Neural cell (in vitro differentiated cells): Measurements from ENCODE around the gene FMO2. TPM values are rescaled to one million over a fixed set of nuclear protein-coding genes. Genes with fewer than 3 reads are reported as not detected.

ENCODE experiments used
- H2AFZ ChIP-seq: fragments of 200-600, 300-800 bp; sonication (generic), shearing (Covaris generic); 2 replicates; pipeline ENCODE4 v1.6.0; 2014; ENCODE audit warnings: low read depth, mild to moderate bottlenecking, antibody characterized with exemption, low read length, moderate library complexity
- H3F3A ChIP-seq: fragments of 200-600 bp; shearing (Covaris generic); 2 replicates; pipeline ENCODE4 v1.6.1; 2016; ENCODE audit warnings: mild to moderate bottlenecking, moderate library complexity, mixed read lengths, antibody characterized with exemption, low read length; ENCODE audit not compliant: insufficient read depth, poor library complexity, severe bottlenecking
- H3K27ac ChIP-seq: fragments of 200-600, 300-800 bp; sonication (generic), shearing (Covaris generic); 2 replicates; pipeline ENCODE4 v1.5.1; 2014; ENCODE audit warnings: mild to moderate bottlenecking, low read length, moderate library complexity
- H3K27me3 ChIP-seq: fragments of 300-800, 200-600 bp; sonication (generic), shearing (Covaris generic); 2 replicates; pipeline ENCODE4 v1.6.0; 2014; ENCODE audit warnings: mild to moderate bottlenecking, low read depth, low read length, moderate library complexity; ENCODE audit not compliant: insufficient read depth
- H3K36me3 ChIP-seq: fragments of 300-800, 200-600 bp; sonication (generic), shearing (Covaris generic); 2 replicates; pipeline ENCODE4 v1.5.1; 2014; ENCODE audit warnings: mild to moderate bottlenecking, antibody characterized with exemption, low read length, moderate library complexity; ENCODE audit not compliant: insufficient read depth
- H3K4me2 ChIP-seq: fragments of 300-800, 200-600 bp; sonication (generic), shearing (Covaris generic); 2 replicates; pipeline ENCODE4 v1.6.0; 2014; ENCODE audit warnings: mild to moderate bottlenecking, low read length
- H3K4me3 ChIP-seq: fragments of 300-800, 200-600 bp; sonication (generic), shearing (Covaris generic); 2 replicates; pipeline ENCODE4 v1.5.1; 2014; ENCODE audit warnings: mild to moderate bottlenecking, low read length, moderate library complexity
- H3K79me2 ChIP-seq: fragments of 200-600 bp; shearing (Covaris generic); replicated peaks from 2 replicates; pipeline ENCODE4 v1.6.0; 2014; ENCODE audit warnings: mild to moderate bottlenecking, low read length, moderate library complexity; ENCODE audit not compliant: insufficient read depth
- H3K9ac ChIP-seq: fragments of 300-800, 200-600 bp; sonication (generic), shearing (Covaris generic); 2 replicates; pipeline ENCODE4 v1.6.1; 2016; ENCODE audit warnings: mild to moderate bottlenecking, low read length, mixed read lengths
- H3K9me2 ChIP-seq: fragments of 200-600 bp; shearing (Covaris generic); 2 replicates; pipeline ENCODE4 v1.6.1; 2016; ENCODE audit warnings: mild to moderate bottlenecking, low read length, mixed read lengths; ENCODE audit not compliant: insufficient read depth
- H3K9me3 ChIP-seq: fragments of 200-600, 300-800 bp; sonication (generic), shearing (Covaris generic); 2 replicates; pipeline ENCODE4 v1.6.1; 2016; ENCODE audit warnings: mild to moderate bottlenecking, mixed run types, low read length, moderate library complexity, mixed read lengths
- H4K20me1 ChIP-seq: fragments of 200-600 bp; shearing (Covaris generic); 2 replicates; pipeline ENCODE4 v1.6.1; 2016; ENCODE audit warnings: mild to moderate bottlenecking, mixed run types; ENCODE audit not compliant: insufficient read depth
- EP300 ChIP-seq: fragments of 450-650 bp; conservative IDR thresholded peaks from 2 replicates; pipeline ENCODE4 v1.6.1; 2014; ENCODE audit warnings: antibody characterized with exemption, mild to moderate bottlenecking, moderate library complexity; ENCODE audit not compliant: poor library complexity, severe bottlenecking
- EZH2 ChIP-seq: fragments of 200-600, 300-800 bp; shearing (Covaris generic), sonication (generic); IDR thresholded peaks from 2 replicates; pipeline ENCODE4 v1.6.1; 2014; ENCODE audit warnings: antibody characterized with exemption, low read length, borderline replicate concordance, mild to moderate bottlenecking; ENCODE audit not compliant: insufficient read depth, poor library complexity, severe bottlenecking
- MXI1 ChIP-seq: fragments of 450-650 bp; conservative IDR thresholded peaks from 2 replicates; pipeline ENCODE4 v1.6.1; 2014; ENCODE audit warnings: antibody characterized with exemption, mild to moderate bottlenecking; ENCODE audit not compliant: poor library complexity, severe bottlenecking
- POLR2AphosphoS5 ChIP-seq: IDR thresholded peaks from 2 replicates; pipeline ENCODE4 v1.6.1; 2012
- RAD21 ChIP-seq: fragments of 450-650 bp; conservative IDR thresholded peaks from 2 replicates; pipeline ENCODE4 v1.6.1; 2014; ENCODE audit warnings: antibody characterized with exemption, mild to moderate bottlenecking, moderate library complexity
- SMC3 ChIP-seq: fragments of 450-650 bp; conservative IDR thresholded peaks from 2 replicates; pipeline ENCODE4 v1.6.1; 2014; ENCODE audit warnings: antibody characterized with exemption, mild to moderate bottlenecking, moderate library complexity; ENCODE audit not compliant: poor library complexity
- TAF1 ChIP-seq: IDR thresholded peaks from 2 replicates; pipeline ENCODE4 v1.6.1; 2012; ENCODE audit warnings: low read depth
- polyA plus RNA-seq: library from polyadenylated mRNA; depleted of rRNA; stranded (reverse); fragments of >200 nt; gene quantifications from 2 replicates; pipeline ENCODE4 v1.2.3, GENCODE V29; 2014
- TF ChIP-seq, protein P1 (sequence below): fragments of 450-650 bp; IDR thresholded peaks from 2 replicates; pipeline ENCODE4 v1.5.1; 2014; ENCODE audit warnings: antibody characterized with exemption, mild to moderate bottlenecking, moderate library complexity; ENCODE audit not compliant: poor library complexity, severe bottlenecking
- TF ChIP-seq, protein P2 (sequence below): IDR thresholded peaks from 2 replicates; pipeline ENCODE4 v1.6.1; 2012; ENCODE audit warnings: borderline replicate concordance

The FMO2 gene
- polyA plus RNA-seq, 1 donor from 2014 or later, result not detected

DNA sequence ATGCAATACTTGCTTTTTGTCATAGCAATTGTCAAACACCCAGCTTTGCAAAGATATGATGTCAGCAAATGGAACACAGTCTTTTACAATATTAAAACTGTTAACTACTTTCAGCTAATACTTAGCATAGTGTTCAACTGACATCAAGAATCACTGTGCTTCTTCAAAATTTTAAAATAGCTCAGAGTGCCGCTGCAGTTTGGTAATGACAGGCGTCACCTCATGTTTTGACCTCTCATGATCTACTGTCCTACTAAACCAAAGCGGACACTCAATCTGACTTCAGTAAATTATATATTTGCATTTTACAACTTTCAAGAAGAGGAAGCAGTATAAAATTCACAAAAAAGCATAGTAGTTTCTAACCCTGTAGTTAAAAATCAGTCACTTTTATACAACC is 65.2 kb downstream of the FMO2 start:
- Histone ChIP-seq H3F3A (no peaks in the 10 kb centered on the region), H3K27ac (no peak overlapping the region), H3K4me3 (no peak overlapping the region), H3K79me2 (no peaks in the 10 kb centered on the region), H3K27me3 (no peaks in the 10 kb centered on the region), H2AFZ (no peak overlapping the region), H3K9ac (no peak overlapping the region), H4K20me1 (no peaks in the 10 kb centered on the region), H3K4me2 (no peak overlapping the region), H3K36me3 (no peaks in the 10 kb centered on the region), H3K9me3 (no peaks in the 10 kb centered on the region), H3K9me2 (no peaks in the 10 kb centered on the region)
- TF ChIP-seq SMC3, result no peak
- no peak for TF ChIP-seq POLR2AphosphoS5
- TF ChIP-seq EP300, result no peak
- no peak for TF ChIP-seq RAD21
- TF ChIP-seq, protein P1, sequence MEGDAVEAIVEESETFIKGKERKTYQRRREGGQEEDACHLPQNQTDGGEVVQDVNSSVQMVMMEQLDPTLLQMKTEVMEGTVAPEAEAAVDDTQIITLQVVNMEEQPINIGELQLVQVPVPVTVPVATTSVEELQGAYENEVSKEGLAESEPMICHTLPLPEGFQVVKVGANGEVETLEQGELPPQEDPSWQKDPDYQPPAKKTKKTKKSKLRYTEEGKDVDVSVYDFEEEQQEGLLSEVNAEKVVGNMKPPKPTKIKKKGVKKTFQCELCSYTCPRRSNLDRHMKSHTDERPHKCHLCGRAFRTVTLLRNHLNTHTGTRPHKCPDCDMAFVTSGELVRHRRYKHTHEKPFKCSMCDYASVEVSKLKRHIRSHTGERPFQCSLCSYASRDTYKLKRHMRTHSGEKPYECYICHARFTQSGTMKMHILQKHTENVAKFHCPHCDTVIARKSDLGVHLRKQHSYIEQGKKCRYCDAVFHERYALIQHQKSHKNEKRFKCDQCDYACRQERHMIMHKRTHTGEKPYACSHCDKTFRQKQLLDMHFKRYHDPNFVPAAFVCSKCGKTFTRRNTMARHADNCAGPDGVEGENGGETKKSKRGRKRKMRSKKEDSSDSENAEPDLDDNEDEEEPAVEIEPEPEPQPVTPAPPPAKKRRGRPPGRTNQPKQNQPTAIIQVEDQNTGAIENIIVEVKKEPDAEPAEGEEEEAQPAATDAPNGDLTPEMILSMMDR, result no peak
- TF ChIP-seq, protein P2, sequence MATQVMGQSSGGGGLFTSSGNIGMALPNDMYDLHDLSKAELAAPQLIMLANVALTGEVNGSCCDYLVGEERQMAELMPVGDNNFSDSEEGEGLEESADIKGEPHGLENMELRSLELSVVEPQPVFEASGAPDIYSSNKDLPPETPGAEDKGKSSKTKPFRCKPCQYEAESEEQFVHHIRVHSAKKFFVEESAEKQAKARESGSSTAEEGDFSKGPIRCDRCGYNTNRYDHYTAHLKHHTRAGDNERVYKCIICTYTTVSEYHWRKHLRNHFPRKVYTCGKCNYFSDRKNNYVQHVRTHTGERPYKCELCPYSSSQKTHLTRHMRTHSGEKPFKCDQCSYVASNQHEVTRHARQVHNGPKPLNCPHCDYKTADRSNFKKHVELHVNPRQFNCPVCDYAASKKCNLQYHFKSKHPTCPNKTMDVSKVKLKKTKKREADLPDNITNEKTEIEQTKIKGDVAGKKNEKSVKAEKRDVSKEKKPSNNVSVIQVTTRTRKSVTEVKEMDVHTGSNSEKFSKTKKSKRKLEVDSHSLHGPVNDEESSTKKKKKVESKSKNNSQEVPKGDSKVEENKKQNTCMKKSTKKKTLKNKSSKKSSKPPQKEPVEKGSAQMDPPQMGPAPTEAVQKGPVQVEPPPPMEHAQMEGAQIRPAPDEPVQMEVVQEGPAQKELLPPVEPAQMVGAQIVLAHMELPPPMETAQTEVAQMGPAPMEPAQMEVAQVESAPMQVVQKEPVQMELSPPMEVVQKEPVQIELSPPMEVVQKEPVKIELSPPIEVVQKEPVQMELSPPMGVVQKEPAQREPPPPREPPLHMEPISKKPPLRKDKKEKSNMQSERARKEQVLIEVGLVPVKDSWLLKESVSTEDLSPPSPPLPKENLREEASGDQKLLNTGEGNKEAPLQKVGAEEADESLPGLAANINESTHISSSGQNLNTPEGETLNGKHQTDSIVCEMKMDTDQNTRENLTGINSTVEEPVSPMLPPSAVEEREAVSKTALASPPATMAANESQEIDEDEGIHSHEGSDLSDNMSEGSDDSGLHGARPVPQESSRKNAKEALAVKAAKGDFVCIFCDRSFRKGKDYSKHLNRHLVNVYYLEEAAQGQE, result no peak
- no peak for TF ChIP-seq TAF1
- TF ChIP-seq EZH2, result no peak
- TF ChIP-seq MXI1, result no peak

DNA sequence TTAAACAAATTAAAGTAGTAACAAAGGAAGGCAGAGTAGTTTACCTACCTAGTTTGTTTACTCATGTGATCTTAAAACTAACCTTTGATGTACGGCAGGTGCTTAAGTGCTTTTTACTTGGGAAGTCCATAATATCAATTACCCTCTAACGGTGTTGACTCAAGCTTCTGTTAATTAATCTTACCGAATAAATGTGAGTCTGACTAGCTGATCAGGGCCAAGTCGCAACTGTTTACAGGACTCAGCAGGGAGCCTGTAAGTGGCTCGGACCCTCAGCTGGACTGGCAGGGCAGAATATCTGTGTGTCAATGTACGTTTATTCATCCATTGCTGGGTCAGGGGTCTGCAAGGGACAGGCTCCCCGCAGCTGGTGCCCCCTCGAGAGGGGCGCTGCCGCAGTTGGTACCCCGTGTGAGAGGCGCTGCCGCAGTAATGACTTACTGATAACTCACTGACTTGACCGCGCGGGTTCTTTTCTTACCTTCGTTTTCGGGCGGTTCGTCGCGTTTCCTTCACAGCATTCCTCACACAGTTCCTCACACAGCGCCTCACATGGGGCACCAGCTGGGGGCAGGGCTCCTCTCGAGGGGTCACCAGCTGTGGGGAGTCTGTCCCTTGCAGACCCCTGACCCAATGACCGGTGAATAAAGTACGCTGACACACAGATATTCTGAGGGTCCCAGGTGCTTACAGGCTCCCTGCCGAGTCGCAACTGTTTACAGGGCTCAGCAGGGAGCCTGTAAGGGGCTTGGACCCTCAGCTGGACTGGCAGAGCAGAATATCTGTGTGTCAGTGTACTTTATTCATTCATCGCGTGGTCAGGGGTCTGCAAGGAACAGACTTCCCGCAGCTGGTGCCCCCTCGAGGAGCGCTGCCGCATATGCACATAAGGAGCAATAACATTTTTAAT is 66.2 kb downstream of the FMO2 start:
- Histone ChIP-seq H3K9me3 (no peaks in the 10 kb centered on the region), H3K4me3 (peak overlapping the region; percentile 60), H3K9me2 (no peaks in the 10 kb centered on the region), H4K20me1 (no peaks in the 10 kb centered on the region), H3F3A (no peaks in the 10 kb centered on the region), H3K79me2 (no peaks in the 10 kb centered on the region), H3K27me3 (no peaks in the 10 kb centered on the region), H3K36me3 (no peaks in the 10 kb centered on the region), H3K9ac (peak overlapping the region; percentile 12), H3K4me2 (peak overlapping the region; percentile 30), H2AFZ (no peak overlapping the region), H3K27ac (no peak overlapping the region)
- TF ChIP-seq MXI1 (no peak), RAD21 (peak; percentile 20), EZH2 (no peak), POLR2AphosphoS5 (no peak), SMC3 (peak; percentile 31), EP300 (no peak), TAF1 (no peak)
- TF ChIP-seq, protein P1, result peak; percentile 61
- TF ChIP-seq, protein P2, result no peak
